ENCODE results near the gene PTK7. TPM values are rescaled to one million over a fixed set of nuclear protein-coding genes. Genes with fewer than 3 reads are reported as not detected.

PTK7 gene
- total and polyA plus RNA-seq, 9 donors, result 44.4 to 167 (median 84.8) TPM

DNA sequence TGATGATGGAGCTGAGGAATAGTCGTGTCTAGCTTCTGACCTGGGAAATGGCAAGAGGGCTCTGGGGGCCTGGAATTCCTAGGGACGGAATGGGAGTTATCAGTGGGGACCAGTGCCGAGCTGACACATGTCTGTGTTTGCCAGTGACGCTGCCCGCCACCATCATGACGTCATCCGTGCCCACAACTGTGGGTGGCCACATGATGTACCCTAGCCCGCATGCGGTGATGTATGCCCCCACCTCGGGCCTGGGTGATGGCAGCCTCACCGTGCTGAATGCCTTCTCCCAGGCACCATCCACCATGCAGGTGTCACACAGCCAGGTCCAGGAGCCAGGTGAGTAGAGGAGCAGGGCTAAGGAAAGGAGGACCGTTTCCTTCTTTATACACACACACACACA lies 102.0 kb downstream of the PTK7 start:
- intact Hi-C loops (cut with DNase I), result no loop called here
- H3K4me1 ChIP-seq (ENCODE audit: insufficient read depth), result peaks cover 10% of the 10 kb centered on the region
- H3K4me3 ChIP-seq, result no peak overlapping the region
- no peaks in the 10 kb centered on the region for H3K27me3 ChIP-seq
- TF ChIP-seq POLR2A (IDR thresholded peaks at IDR 0.05) (no peak), EP300 (IDR thresholded peaks at IDR 0.05) (no peak)
- TF ChIP-seq, protein P1, sequence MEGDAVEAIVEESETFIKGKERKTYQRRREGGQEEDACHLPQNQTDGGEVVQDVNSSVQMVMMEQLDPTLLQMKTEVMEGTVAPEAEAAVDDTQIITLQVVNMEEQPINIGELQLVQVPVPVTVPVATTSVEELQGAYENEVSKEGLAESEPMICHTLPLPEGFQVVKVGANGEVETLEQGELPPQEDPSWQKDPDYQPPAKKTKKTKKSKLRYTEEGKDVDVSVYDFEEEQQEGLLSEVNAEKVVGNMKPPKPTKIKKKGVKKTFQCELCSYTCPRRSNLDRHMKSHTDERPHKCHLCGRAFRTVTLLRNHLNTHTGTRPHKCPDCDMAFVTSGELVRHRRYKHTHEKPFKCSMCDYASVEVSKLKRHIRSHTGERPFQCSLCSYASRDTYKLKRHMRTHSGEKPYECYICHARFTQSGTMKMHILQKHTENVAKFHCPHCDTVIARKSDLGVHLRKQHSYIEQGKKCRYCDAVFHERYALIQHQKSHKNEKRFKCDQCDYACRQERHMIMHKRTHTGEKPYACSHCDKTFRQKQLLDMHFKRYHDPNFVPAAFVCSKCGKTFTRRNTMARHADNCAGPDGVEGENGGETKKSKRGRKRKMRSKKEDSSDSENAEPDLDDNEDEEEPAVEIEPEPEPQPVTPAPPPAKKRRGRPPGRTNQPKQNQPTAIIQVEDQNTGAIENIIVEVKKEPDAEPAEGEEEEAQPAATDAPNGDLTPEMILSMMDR (IDR thresholded peaks at IDR 0.05), result no peak
- DNase-seq, result no peak
- H3K36me3 ChIP-seq, result no peaks in the 10 kb centered on the region
- WGBS, 3 donors, result 84 to 85% (median 84%) methylated on average over 12 of the region's 12 CpGs
- no peaks in the 10 kb centered on the region for H3K9me3 ChIP-seq
- H3K27ac ChIP-seq, result no peak overlapping the region

DNA sequence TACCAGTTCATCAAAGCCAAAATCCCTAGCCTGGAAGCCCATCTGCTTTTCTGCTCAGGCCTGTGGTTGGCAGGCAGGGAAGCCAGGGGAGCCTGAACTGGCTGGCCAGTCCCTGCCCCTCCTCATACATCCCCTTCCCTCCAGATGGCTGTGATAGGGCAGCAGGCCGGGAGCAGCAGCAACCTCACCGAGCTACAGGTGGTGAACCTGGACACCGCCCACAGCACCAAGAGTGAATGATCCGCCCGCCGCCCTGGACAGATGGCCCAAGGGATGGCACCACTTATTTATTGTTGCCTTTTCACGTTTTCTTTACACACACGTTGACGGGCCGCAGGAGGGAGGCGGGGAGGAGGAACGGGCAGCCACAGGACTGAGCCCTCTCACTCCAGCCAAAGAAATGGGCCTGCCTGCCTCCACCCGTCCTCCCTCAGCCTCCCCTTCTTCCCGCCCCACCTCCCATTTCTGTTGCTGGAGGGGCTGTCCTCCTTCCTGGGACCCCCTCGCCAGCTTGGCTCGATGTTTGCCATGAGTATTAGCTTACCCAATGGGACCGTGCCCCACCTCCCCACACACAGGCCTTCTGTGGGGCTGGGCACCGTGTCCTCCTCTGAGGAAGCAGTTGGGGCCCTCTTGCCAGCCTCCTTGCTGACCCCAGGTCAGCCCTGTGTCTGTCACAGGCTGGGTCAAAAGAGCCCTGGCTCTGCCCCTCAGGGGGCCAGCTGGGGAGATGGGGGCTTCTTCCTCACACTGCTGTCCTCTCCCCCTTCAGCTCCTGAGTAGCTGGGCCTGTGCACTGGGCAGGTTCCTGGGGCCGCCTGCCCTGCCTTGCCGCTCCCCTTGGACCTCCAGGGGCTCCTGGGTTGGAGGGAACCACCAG lies 103.1 kb downstream of the PTK7 start:
- H3K4me3 ChIP-seq, result no peak overlapping the region
- intact Hi-C loops (cut with DNase I), result loop anchor here in 1 of 4 donors (1.0 kb wide), 1 partner anchor 151 kb away; no protein-coding TSS in a partner anchor
- no peaks in the 10 kb centered on the region for H3K27me3 ChIP-seq
- no peak for DNase-seq
- TF ChIP-seq POLR2A (IDR thresholded peaks at IDR 0.05) (no peak), EP300 (IDR thresholded peaks at IDR 0.05) (no peak)
- peaks cover 4% of the 10 kb centered on the region for H3K4me1 ChIP-seq (ENCODE audit: insufficient read depth)
- H3K27ac ChIP-seq, result no peak overlapping the region
- WGBS, 3 donors, result 70 to 81% (median 78%) methylated on average over 20 of the region's 20 CpGs
- H3K9me3 ChIP-seq, result no peaks in the 10 kb centered on the region
- H3K36me3 ChIP-seq, result no peaks in the 10 kb centered on the region

DNA sequence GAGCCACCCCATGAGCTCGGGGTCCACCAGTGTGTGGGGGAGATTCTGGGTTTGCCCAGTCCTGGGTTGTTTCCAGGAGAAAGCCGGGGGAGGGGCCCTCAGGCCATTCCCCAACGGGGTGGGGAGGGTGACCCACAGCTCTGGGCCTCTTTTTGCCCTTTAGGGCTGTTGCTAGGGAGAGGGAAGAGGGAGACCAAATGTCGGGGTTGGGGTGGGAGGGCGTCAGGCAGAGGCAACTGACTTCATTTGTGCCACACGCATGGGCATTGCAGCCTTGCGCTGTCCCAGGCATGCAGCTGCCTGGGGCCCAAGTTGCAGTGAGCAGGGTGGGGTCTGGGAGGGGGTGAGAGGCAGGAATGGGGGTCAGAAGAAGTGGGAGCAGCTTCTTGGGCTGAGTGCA lies 103.9 kb downstream of the PTK7 start:
- Histone ChIP-seq H3K4me1 (ENCODE audit: insufficient read depth) (peaks cover 3% of the 10 kb centered on the region), H3K4me3 (no peak overlapping the region), H3K9me3 (no peaks in the 10 kb centered on the region), H3K27me3 (no peaks in the 10 kb centered on the region), H3K36me3 (no peaks in the 10 kb centered on the region), H3K27ac (no peak overlapping the region)
- TF ChIP-seq, protein P1 (IDR thresholded peaks at IDR 0.05), result no peak
- no peak for TF ChIP-seq POLR2A (IDR thresholded peaks at IDR 0.05)
- TF ChIP-seq EP300 (IDR thresholded peaks at IDR 0.05), result no peak
- 47 to 52% (median 47%) methylated on average over 7 of the region's 7 CpGs for WGBS, 3 donors
- intact Hi-C loops (cut with DNase I), result no loop called here
- no peak for DNase-seq

GRCh38 chr6:43180985-43181384 lies 104.9 kb downstream of the PTK7 start:
- H3K27ac ChIP-seq, result no peak overlapping the region
- WGBS, 3 donors, result 49 to 55% (median 53%) methylated on average over 5 of the region's 5 CpGs
- peaks cover 2% of the 10 kb centered on the region for H3K4me1 ChIP-seq (ENCODE audit: insufficient read depth)
- no peaks in the 10 kb centered on the region for H3K36me3 ChIP-seq
- intact Hi-C loops (cut with DNase I), result no loop called here
- no peak overlapping the region for H3K4me3 ChIP-seq
- H3K9me3 ChIP-seq, result no peaks in the 10 kb centered on the region
- DNase-seq, result no peak
- no peaks in the 10 kb centered on the region for H3K27me3 ChIP-seq
- TF ChIP-seq EP300 (IDR thresholded peaks at IDR 0.05), result no peak
- TF ChIP-seq, protein P1 (IDR thresholded peaks at IDR 0.05), result no peak
- no peak for TF ChIP-seq POLR2A (IDR thresholded peaks at IDR 0.05)

GRCh38 chr6:43181621-43181941 lies 105.5 kb downstream of the PTK7 start:
- peak overlapping the region; percentile 87 for H3K4me3 ChIP-seq
- H3K27ac ChIP-seq, result peak overlapping the region in 1 of 2 donors; percentile 29
- intact Hi-C loops (cut with DNase I), result no loop called here
- no peaks in the 10 kb centered on the region for H3K27me3 ChIP-seq
- TF ChIP-seq EP300 (IDR thresholded peaks at IDR 0.05) (no peak), POLR2A (IDR thresholded peaks at IDR 0.05) (no peak)
- TF ChIP-seq, protein P1 (IDR thresholded peaks at IDR 0.05), result no peak
- DNase-seq, result no peak
- H3K4me1 ChIP-seq (ENCODE audit: insufficient read depth), result peaks cover 2% of the 10 kb centered on the region
- no peaks in the 10 kb centered on the region for H3K36me3 ChIP-seq
- 41 to 51% (median 42%) methylated on average over 9 of the region's 9 CpGs for WGBS, 3 donors
- no peaks in the 10 kb centered on the region for H3K9me3 ChIP-seq
